ENCODE data around the gene FRG2C.
"Not testable (repeated sequence)": the region's sequence is repeated elsewhere in the genome, so short reads cannot be mapped to it uniquely, and the experiment has no call there.

FRG2C gene

GRCh38 chr3:75664028-75664427 lies at the start of gene FRG2C:
Gene FRG2C, plus strand, starts transcription at chr3:75664328. Its CDS starts 52 bp downstream, at chr3:75664380.
- not testable (repeated sequence) for H3K36me3 ChIP-seq (ENCODE audit: control insufficient read depth, insufficient read depth, low read length); H3K4me3 ChIP-seq (ENCODE audit: low read depth, low read length); H3K9me3 ChIP-seq (ENCODE audit: control insufficient read depth, insufficient read depth, low read length); H3K4me1 ChIP-seq (ENCODE audit: control insufficient read depth, insufficient read depth, low read length); H3K9ac ChIP-seq (ENCODE audit: low read depth, low read length)
- peaks cover 69% of the 10 kb centered on the region for H3K27me3 ChIP-seq (ENCODE audit: control insufficient read depth, insufficient read depth, low read length)

GRCh38 chr3:75618666-75619305 lies 45.3 kb upstream of the FRG2C start:
- H3K4me3 ChIP-seq (ENCODE audit: low read depth, low read length), result peak overlapping the region; percentile 48
- H3K36me3 ChIP-seq (ENCODE audit: control insufficient read depth, insufficient read depth, low read length); H3K4me1 ChIP-seq (ENCODE audit: control insufficient read depth, insufficient read depth, low read length); H3K9ac ChIP-seq (ENCODE audit: low read depth, low read length); H3K9me3 ChIP-seq (ENCODE audit: control insufficient read depth, insufficient read depth, low read length): not testable (repeated sequence)
- peaks cover 12% of the 10 kb centered on the region for H3K27me3 ChIP-seq (ENCODE audit: control insufficient read depth, insufficient read depth, low read length)

- Histone ChIP-seq H3K4me3 (ENCODE audit: low read depth, low read length) (peak overlapping the region; percentile 48), H3K27me3 (ENCODE audit: control insufficient read depth, insufficient read depth, low read length) (peaks cover 12% of the 10 kb centered on the region)
- H3K9me3 ChIP-seq (ENCODE audit: control insufficient read depth, insufficient read depth, low read length); H3K9ac ChIP-seq (ENCODE audit: low read depth, low read length); H3K36me3 ChIP-seq (ENCODE audit: control insufficient read depth, insufficient read depth, low read length); H3K4me1 ChIP-seq (ENCODE audit: control insufficient read depth, insufficient read depth, low read length): not testable (repeated sequence)
Observed at GRCh38 chr3:75619481-75620031, 44.6 kb upstream of the FRG2C start.

GRCh38 chr3:75621772-75622171 lies 42.4 kb upstream of the FRG2C start:
- not testable (repeated sequence) for H3K4me3 ChIP-seq (ENCODE audit: low read depth, low read length); H3K4me1 ChIP-seq (ENCODE audit: control insufficient read depth, insufficient read depth, low read length); H3K9me3 ChIP-seq (ENCODE audit: control insufficient read depth, insufficient read depth, low read length); H3K9ac ChIP-seq (ENCODE audit: low read depth, low read length); H3K36me3 ChIP-seq (ENCODE audit: control insufficient read depth, insufficient read depth, low read length)
- H3K27me3 ChIP-seq (ENCODE audit: control insufficient read depth, insufficient read depth, low read length), result peaks cover 12% of the 10 kb centered on the region

GRCh38 chr3:75623656-75624055 lies 40.5 kb upstream of the FRG2C start:
- H3K27me3 ChIP-seq (ENCODE audit: control insufficient read depth, insufficient read depth, low read length); H3K9me3 ChIP-seq (ENCODE audit: control insufficient read depth, insufficient read depth, low read length); H3K36me3 ChIP-seq (ENCODE audit: control insufficient read depth, insufficient read depth, low read length); H3K9ac ChIP-seq (ENCODE audit: low read depth, low read length); H3K4me3 ChIP-seq (ENCODE audit: low read depth, low read length); H3K4me1 ChIP-seq (ENCODE audit: control insufficient read depth, insufficient read depth, low read length): not testable (repeated sequence)

GRCh38 chr3:75630887-75631535 lies 33.1 kb upstream of the FRG2C start:
- not testable (repeated sequence) for H3K9ac ChIP-seq (ENCODE audit: low read depth, low read length); H3K4me3 ChIP-seq (ENCODE audit: low read depth, low read length); H3K36me3 ChIP-seq (ENCODE audit: control insufficient read depth, insufficient read depth, low read length); H3K4me1 ChIP-seq (ENCODE audit: control insufficient read depth, insufficient read depth, low read length); H3K27me3 ChIP-seq (ENCODE audit: control insufficient read depth, insufficient read depth, low read length); H3K9me3 ChIP-seq (ENCODE audit: control insufficient read depth, insufficient read depth, low read length)

- no peaks in the 10 kb centered on the region for H3K36me3 ChIP-seq (ENCODE audit: control insufficient read depth, insufficient read depth, low read length)
- H3K9ac ChIP-seq (ENCODE audit: low read depth, low read length), result no peak overlapping the region
- H3K4me3 ChIP-seq (ENCODE audit: low read depth, low read length), result no peak overlapping the region
- no peaks in the 10 kb centered on the region for H3K4me1 ChIP-seq (ENCODE audit: control insufficient read depth, insufficient read depth, low read length)
- H3K9me3 ChIP-seq (ENCODE audit: control insufficient read depth, insufficient read depth, low read length), result no peaks in the 10 kb centered on the region
- no peaks in the 10 kb centered on the region for H3K27me3 ChIP-seq (ENCODE audit: control insufficient read depth, insufficient read depth, low read length)
Observed at GRCh38 chr3:75631541-75631940, 32.6 kb upstream of the FRG2C start.

GRCh38 chr3:75638947-75639346 lies 25.2 kb upstream of the FRG2C start:
- H3K4me1 ChIP-seq (ENCODE audit: control insufficient read depth, insufficient read depth, low read length); H3K9me3 ChIP-seq (ENCODE audit: control insufficient read depth, insufficient read depth, low read length); H3K4me3 ChIP-seq (ENCODE audit: low read depth, low read length); H3K27me3 ChIP-seq (ENCODE audit: control insufficient read depth, insufficient read depth, low read length); H3K36me3 ChIP-seq (ENCODE audit: control insufficient read depth, insufficient read depth, low read length); H3K9ac ChIP-seq (ENCODE audit: low read depth, low read length): not testable (repeated sequence)

GRCh38 chr3:75641107-75641517 lies 23.0 kb upstream of the FRG2C start:
- not testable (repeated sequence) for H3K4me1 ChIP-seq (ENCODE audit: control insufficient read depth, insufficient read depth, low read length); H3K36me3 ChIP-seq (ENCODE audit: control insufficient read depth, insufficient read depth, low read length); H3K9me3 ChIP-seq (ENCODE audit: control insufficient read depth, insufficient read depth, low read length); H3K9ac ChIP-seq (ENCODE audit: low read depth, low read length); H3K27me3 ChIP-seq (ENCODE audit: control insufficient read depth, insufficient read depth, low read length)
- H3K4me3 ChIP-seq (ENCODE audit: low read depth, low read length), result peak overlapping the region; percentile 72

GRCh38 chr3:75643031-75643800 lies 20.9 kb upstream of the FRG2C start:
- not testable (repeated sequence) for H3K9ac ChIP-seq (ENCODE audit: low read depth, low read length); H3K4me3 ChIP-seq (ENCODE audit: low read depth, low read length); H3K9me3 ChIP-seq (ENCODE audit: control insufficient read depth, insufficient read depth, low read length); H3K36me3 ChIP-seq (ENCODE audit: control insufficient read depth, insufficient read depth, low read length); H3K27me3 ChIP-seq (ENCODE audit: control insufficient read depth, insufficient read depth, low read length); H3K4me1 ChIP-seq (ENCODE audit: control insufficient read depth, insufficient read depth, low read length)

- H3K9ac ChIP-seq (ENCODE audit: low read depth, low read length); H3K36me3 ChIP-seq (ENCODE audit: control insufficient read depth, insufficient read depth, low read length); H3K4me1 ChIP-seq (ENCODE audit: control insufficient read depth, insufficient read depth, low read length); H3K9me3 ChIP-seq (ENCODE audit: control insufficient read depth, insufficient read depth, low read length); H3K27me3 ChIP-seq (ENCODE audit: control insufficient read depth, insufficient read depth, low read length); H3K4me3 ChIP-seq (ENCODE audit: low read depth, low read length): not testable (repeated sequence)
Observed at GRCh38 chr3:75645548-75645947, 18.6 kb upstream of the FRG2C start.

GRCh38 chr3:75650191-75650590 lies 13.9 kb upstream of the FRG2C start:
- Histone ChIP-seq H3K9ac (ENCODE audit: low read depth, low read length) (no peak overlapping the region), H3K9me3 (ENCODE audit: control insufficient read depth, insufficient read depth, low read length) (no peaks in the 10 kb centered on the region), H3K4me1 (ENCODE audit: control insufficient read depth, insufficient read depth, low read length) (no peaks in the 10 kb centered on the region), H3K4me3 (ENCODE audit: low read depth, low read length) (no peak overlapping the region), H3K27me3 (ENCODE audit: control insufficient read depth, insufficient read depth, low read length) (peaks cover 24% of the 10 kb centered on the region), H3K36me3 (ENCODE audit: control insufficient read depth, insufficient read depth, low read length) (no peaks in the 10 kb centered on the region)
